Large intestine (tissue), 3 donors: ENCODE measurements around the gene DENND5B. TPM values are rescaled to one million over a fixed set of nuclear protein-coding genes. Genes with fewer than 3 reads are reported as not detected.
A peak's percentile ranks its signal among the peaks of the same experiment; 100 is the strongest.

Experiments used
- DNase-seq, 2 donors: peaks; one replicate each; pipeline versions ENCODE4 v3.0.0 to v3.0.0-alpha.2; 2013
- H3K27ac ChIP-seq: one replicate; pipeline ENCODE4 v1.5.1; 2013; ENCODE audit warnings: low read length
- H3K27me3 ChIP-seq: 2 replicates; pipeline ENCODE4 v1.6.1; 2013; ENCODE audit warnings: low read length; ENCODE audit not compliant: control insufficient read depth, insufficient read depth
- H3K36me3 ChIP-seq: 2 replicates; pipeline ENCODE4 v1.6.1; 2013; ENCODE audit warnings: low read length; ENCODE audit not compliant: control insufficient read depth, insufficient read depth
- H3K4me1 ChIP-seq: one replicate; pipeline ENCODE4 v1.6.1; 2013; ENCODE audit warnings: low read length; ENCODE audit not compliant: control insufficient read depth, insufficient read depth
- H3K4me3 ChIP-seq: one replicate; pipeline ENCODE4 v1.5.1; 2013; ENCODE audit warnings: low read length
- H3K9me3 ChIP-seq: one replicate; pipeline ENCODE4 v1.6.1; 2013; ENCODE audit warnings: mild to moderate bottlenecking, low read depth, low read length, moderate library complexity; ENCODE audit not compliant: control insufficient read depth
- WGBS: methylation state at CpG from one replicate; pipeline ENCODE4 v1.1.5; 2013; ENCODE audit warnings: low lambda C conversion rate; ENCODE audit not compliant: insufficient coverage; 5-methylcytosine and 5-hydroxymethylcytosine counted together
- polyA plus RNA-seq: library from polyadenylated mRNA; unstranded; fragments of 120-200 nt; gene quantifications from one replicate; pipeline ENCODE4 v1.2.1, GENCODE V29; 2013

The DENND5B gene
- polyA plus RNA-seq, 1 donor, result 32.3 TPM

DNA sequence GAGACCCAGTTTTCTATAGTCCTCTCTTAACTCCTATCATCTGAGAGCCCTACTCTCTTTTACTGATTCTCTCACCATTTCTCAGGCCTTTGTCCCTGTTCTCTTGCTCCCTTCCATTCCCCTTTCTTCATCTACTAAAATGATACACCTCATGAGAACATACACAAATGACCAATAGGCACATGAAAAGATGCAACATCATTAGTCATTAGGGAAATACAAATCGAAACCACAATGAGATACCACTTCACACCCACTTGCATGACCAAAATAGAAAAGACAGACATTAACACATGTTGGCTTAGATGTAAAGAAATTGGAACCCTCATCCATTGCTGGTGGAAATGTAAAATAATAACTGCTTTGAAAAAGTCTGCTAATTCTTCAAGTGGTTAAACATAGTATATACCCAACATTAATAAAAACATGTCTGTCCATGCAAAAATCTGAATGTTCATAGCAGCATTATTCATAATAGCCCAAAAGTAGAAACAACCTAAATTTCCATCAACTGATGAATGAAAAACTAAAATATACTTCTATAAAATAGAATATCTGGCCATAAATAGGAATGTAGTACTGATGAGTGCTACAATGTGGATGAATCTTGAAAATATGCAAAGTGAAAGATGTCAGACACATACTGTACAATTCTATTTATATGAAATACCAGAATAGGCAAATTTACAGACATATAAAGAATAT, 66.0 kb downstream of the DENND5B start:
- WGBS, result 100% methylated on average over 1 of the region's 1 CpG
- no peaks in the 10 kb centered on the region for H3K9me3 ChIP-seq

DNA sequence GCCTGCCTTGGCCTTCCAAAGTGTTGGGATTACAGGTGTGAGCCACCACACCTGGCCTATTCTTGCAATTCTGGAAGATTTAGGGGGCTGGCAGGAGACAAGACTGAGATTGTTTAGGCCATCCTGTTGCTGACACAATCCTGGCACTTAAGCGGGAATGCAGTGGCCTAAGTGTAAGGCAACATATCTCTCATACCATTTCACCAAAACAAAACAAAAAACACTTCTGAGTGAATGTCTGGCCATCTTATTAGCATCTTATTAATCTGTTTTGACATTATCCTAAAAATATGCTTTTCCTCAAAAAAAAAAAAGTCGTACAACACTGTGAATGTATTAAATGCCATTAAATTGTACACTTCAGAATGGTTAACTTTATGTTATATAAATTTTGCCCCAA, 67.6 kb downstream of the DENND5B start:
- Histone ChIP-seq H3K4me1 (peaks cover 13% of the 10 kb centered on the region), H3K27me3 (no peaks in the 10 kb centered on the region), H3K4me3 (no peak overlapping the region), H3K36me3 (no peaks in the 10 kb centered on the region), H3K27ac (no peak overlapping the region), H3K9me3 (no peaks in the 10 kb centered on the region)
- 67% methylated on average over 1 of the region's 2 CpGs for WGBS
- DNase-seq, result no peak

More for the DNA sequence above, 66.0 kb downstream of the DENND5B start:
- Histone ChIP-seq H3K4me3 (no peak overlapping the region), H3K27ac (no peak overlapping the region), H3K36me3 (no peaks in the 10 kb centered on the region), H3K27me3 (no peaks in the 10 kb centered on the region), H3K4me1 (peaks cover 7% of the 10 kb centered on the region)
- DNase-seq, result no peak

DNA sequence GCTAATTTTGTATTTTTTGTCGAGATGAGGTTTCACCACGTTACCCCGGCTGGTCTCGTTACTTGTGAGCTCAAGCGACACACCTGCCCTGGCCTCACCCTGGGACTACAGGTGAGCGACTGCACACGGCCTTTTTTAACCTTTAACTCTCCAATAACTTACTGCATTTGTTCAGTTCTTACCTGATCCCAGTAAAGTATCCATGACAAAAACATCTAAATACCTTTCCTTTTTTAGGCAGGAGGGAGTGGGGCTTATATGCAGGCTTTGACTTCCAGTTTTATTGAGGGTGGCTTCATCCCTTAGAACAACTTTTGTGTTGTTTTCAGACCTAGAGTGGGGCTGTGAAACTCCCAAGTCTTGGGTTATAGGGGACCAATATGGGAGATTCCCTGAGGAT, 68.3 kb downstream of the DENND5B start:
- peaks cover 13% of the 10 kb centered on the region for H3K4me1 ChIP-seq
- H3K27me3 ChIP-seq, result no peaks in the 10 kb centered on the region
- H3K36me3 ChIP-seq, result no peaks in the 10 kb centered on the region
- H3K4me3 ChIP-seq, result no peak overlapping the region
- H3K9me3 ChIP-seq, result no peaks in the 10 kb centered on the region
- H3K27ac ChIP-seq, result no peak overlapping the region
- WGBS, result 41% methylated on average over 5 of the region's 7 CpGs
- no peak for DNase-seq

DNA sequence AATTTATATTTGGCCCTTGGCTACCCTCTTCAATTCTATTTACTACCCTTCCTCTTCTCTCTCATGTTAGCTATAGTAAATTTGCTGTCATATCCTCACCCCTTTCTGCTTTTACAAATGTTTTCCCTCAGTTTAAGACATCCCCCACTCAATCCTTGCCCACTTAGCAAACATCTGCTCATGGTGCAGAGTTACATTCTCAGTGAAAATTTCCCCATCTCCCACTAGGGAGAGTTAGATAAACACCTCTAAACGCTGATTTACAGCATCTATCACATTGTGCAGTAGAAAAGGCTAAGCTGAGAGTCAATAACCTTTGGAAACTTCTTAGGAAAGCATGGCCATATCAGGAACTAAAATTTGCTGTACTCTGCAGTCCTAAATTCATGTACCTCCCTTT, 69.0 kb downstream of the DENND5B start:
- H3K36me3 ChIP-seq, result no peaks in the 10 kb centered on the region
- H3K4me1 ChIP-seq, result peaks cover 13% of the 10 kb centered on the region
- no peaks in the 10 kb centered on the region for H3K9me3 ChIP-seq
- no peaks in the 10 kb centered on the region for H3K27me3 ChIP-seq
- WGBS, result no CpG with 5 or more reads among the region's 1 CpG
- DNase-seq, result peak in 1 of 2 donors; percentile 21
- H3K4me3 ChIP-seq, result no peak overlapping the region
- no peak overlapping the region for H3K27ac ChIP-seq

DNA sequence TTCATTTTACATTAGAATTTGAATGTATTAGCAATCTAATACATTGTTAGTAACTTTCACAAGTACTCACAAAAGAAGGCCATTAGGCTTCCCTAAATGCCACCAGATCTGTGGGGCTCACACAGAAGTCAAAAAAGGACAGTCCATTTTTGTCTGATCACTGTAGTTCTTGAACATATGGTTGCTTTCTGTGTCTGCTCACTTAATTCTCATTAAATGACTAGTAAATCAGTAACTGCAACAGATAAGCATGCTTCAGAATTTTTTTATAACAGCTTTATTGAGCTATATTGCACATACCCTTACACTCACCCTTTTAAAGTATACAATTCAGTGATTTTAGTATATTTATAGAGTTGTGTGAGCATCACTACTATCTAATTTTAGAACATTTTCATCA, 71.4 kb downstream of the DENND5B start:
- no peaks in the 10 kb centered on the region for H3K36me3 ChIP-seq
- no peak overlapping the region for H3K4me3 ChIP-seq
- peaks cover 13% of the 10 kb centered on the region for H3K4me1 ChIP-seq
- DNase-seq, result no peak
- H3K27ac ChIP-seq, result no peak overlapping the region
- no peaks in the 10 kb centered on the region for H3K27me3 ChIP-seq
- H3K9me3 ChIP-seq, result no peaks in the 10 kb centered on the region

DNA sequence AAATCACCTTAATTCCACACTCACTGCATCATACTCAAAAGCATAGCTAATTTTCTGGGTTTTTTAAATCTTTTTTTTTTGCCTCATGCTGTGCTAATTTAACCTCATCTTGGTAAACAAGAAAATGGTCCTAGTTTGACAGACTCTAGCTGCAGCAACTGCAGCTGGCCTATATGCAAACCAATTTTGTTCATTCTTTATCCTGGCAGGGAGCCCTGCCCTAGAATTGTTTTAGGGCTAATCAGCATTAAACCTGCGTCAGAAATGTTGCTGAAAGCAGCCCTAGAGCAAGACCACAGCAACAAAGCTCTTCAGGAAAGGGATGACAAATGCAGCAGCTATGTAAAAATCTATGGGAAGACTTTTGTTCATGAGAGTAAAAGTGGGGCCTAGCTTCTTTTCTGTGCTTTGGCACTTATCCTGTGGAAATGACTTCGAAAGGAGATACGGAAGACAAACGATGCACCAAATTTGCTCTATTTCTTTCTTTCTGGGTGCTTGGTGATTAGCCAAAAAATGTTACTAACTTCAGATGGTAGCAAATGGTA, 72.2 kb downstream of the DENND5B start:
- no peaks in the 10 kb centered on the region for H3K27me3 ChIP-seq
- WGBS, result 100% methylated on average over 1 of the region's 4 CpGs
- H3K4me1 ChIP-seq, result peaks cover 13% of the 10 kb centered on the region
- H3K4me3 ChIP-seq, result no peak overlapping the region
- H3K27ac ChIP-seq, result no peak overlapping the region
- no peaks in the 10 kb centered on the region for H3K36me3 ChIP-seq
- no peak for DNase-seq
- no peaks in the 10 kb centered on the region for H3K9me3 ChIP-seq

DNA sequence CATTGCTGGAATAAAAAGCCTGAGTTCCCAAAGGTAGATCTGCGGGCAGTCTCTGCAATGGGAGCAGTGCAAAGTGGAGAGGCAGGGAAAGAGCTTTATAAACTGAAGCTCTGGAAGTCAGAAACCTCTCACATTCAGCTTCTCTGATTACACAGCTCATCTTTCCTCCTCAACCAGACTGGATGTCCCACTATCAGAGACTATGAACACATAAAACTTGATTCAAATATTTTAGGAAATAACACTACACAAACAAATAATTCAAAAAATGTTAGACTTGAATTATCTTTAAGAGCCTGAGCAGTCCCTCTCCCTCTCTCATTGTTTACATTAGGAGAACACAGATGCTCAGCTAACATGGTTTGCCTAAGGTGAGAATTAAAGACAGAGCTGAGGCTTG, 72.9 kb downstream of the DENND5B start:
- no CpG with 5 or more reads among the region's 1 CpG for WGBS
- Histone ChIP-seq H3K27ac (no peak overlapping the region), H3K36me3 (no peaks in the 10 kb centered on the region)

DNA sequence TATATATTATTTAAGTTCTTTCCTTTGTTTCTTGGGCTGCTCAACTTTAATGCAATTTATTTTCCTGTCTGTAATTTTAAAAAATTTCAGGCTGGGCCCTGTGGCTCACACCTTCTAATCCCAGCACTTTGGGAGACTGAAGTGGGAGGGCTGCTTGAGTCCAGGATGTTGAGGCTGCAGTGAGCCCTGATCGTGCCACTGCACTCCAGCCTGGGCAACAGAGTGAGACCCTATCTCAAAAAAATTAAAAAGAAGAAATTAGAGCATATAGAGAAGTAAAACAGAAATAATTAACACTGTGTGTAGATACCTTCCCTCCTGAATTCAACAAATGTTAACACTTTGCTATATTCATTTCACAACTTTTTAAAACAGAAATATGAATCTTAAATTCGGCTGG, 74.2 kb downstream of the DENND5B start:
- Histone ChIP-seq H3K4me1 (peaks cover 7% of the 10 kb centered on the region), H3K27ac (no peak overlapping the region), H3K9me3 (no peaks in the 10 kb centered on the region), H3K4me3 (no peak overlapping the region), H3K36me3 (no peaks in the 10 kb centered on the region), H3K27me3 (no peaks in the 10 kb centered on the region)
- 100% methylated on average over 1 of the region's 2 CpGs for WGBS
- no peak for DNase-seq

More for the DNA sequence above, 72.9 kb downstream of the DENND5B start:
- no peak overlapping the region for H3K4me3 ChIP-seq
- H3K27me3 ChIP-seq, result no peaks in the 10 kb centered on the region
- H3K9me3 ChIP-seq, result no peaks in the 10 kb centered on the region
- DNase-seq, result no peak
- H3K4me1 ChIP-seq, result peaks cover 13% of the 10 kb centered on the region

DNA sequence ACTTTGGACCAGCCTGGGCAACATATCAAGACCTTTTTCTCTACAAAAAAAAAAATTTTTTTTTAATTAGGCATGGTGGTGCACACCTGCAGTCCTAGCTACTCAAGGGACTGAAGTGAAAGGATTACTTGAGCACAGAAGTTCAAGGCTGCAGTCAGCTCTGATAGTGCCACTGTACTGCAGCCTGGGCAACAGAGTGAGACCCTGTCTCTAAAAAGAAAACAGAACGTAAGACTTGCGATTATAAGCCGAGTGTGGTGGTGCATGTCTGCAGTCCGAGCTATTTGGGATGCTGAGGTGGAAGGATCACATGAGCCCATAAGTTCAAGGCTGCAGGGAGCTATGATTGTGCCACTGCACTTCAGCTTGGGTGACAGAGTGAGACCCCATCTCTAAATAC, 76.0 kb downstream of the DENND5B start:
- no CpG with 5 or more reads among the region's 4 CpGs for WGBS
- Histone ChIP-seq H3K27me3 (no peaks in the 10 kb centered on the region), H3K27ac (no peak overlapping the region), H3K9me3 (no peaks in the 10 kb centered on the region), H3K4me1 (peaks cover 6% of the 10 kb centered on the region), H3K4me3 (no peak overlapping the region), H3K36me3 (no peaks in the 10 kb centered on the region)
- DNase-seq, result no peak

DNA sequence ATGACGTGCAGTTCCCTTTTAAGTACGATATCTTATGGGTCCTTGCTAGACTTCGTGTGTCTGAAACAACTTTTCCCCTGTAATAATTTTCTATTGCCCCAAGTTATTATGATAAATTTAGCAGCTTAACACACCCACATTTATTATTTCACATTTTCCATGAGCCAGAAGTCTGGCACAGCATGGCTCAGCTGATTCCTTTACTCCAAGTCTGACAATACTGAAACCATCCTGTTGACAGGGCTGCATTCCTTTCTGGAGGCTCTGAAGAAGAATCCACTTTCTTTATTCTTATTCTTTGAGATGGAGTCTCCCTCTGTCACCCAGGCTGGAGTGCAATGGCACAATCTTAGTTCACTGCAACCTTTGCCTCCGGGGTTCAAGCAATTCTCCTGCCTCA, 80.9 kb downstream of the DENND5B start:
- Histone ChIP-seq H3K36me3 (no peaks in the 10 kb centered on the region), H3K27me3 (no peaks in the 10 kb centered on the region), H3K4me3 (no peak overlapping the region), H3K4me1 (no peaks in the 10 kb centered on the region), H3K9me3 (peaks cover 4% of the 10 kb centered on the region), H3K27ac (no peak overlapping the region)
- DNase-seq, result no peak
- 67% methylated on average over 2 of the region's 4 CpGs for WGBS
